Astrocyte of the cerebellum (primary cell): Measurements from ENCODE around the gene CDC34.

Experiments
- DNase-seq: peaks from one replicate; pipeline ENCODE4 v3.0.0-alpha.2; 2011; ENCODE audit warnings: low read depth
- H3K4me3 ChIP-seq: 2 replicates; pipeline ENCODE4 v1.5.1; 2011; ENCODE audit warnings: mild to moderate bottlenecking, low read depth, low read length, moderate library complexity
- in situ Hi-C: cut with HindIII; loops from 2 replicates; pipeline ENCODE4 v1.10.0; 2017; ENCODE audit warnings: low sequenced_read_pairs
- TF ChIP-seq, protein P1 (sequence below): IDR thresholded peaks from 2 replicates; pipeline ENCODE4 v1.5.1; 2012; ENCODE audit warnings: low read length, low read depth, moderate library complexity, mild to moderate bottlenecking; ENCODE audit errors: missing control alignments

Gene CDC34

DNA sequence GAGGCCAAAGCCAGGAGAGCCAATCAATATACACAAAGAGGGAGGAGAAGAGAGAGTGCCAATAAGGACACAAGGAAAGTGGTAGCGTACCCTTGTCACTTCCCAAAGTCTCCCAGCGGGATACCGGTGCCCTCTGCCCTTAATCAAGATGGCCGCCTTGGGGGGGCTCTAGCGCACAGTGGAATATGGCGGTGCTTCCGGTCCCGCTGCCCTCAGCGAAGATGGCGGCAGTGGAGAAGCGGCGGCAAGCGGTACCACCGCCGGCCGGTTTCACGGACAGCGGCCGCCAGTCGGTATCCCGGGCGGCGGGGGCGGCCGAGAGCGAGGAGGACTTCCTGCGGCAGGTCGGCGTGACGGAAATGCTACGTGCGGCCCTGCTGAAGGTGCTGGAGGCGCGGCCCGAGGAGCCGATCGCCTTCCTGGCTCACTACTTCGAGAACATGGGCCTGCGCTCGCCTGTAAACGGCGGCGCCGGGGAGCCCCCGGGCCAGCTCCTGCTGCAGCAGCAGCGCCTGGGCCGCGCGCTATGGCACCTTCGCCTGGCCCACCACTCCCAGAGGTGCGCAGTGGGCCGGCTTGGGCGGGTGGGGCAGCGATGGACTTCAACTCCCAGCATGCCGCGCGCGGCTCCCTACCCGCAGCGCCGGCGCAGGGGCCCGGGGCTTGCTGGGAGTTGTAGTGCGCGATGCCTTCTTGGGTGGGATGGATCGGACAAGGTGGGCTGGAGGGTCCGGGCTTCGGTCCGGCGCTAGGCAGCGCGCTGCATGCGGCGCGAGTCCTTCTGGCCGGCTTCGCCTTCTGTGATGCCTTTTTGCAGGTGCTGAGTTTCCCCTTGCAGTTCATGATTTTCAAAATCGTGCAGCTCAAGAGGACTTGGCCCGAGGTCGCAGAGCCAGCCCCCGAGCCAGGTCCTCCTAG lies 24.0 kb upstream of the CDC34 start, which contains the start of gene TPGS1:
TSS of gene TPGS1 (plus strand) at position 212 of the 918 bp plus-strand sequence. CDS start at position 222, 10 bp downstream.
- no peak for DNase-seq
- H3K4me3 ChIP-seq, result peak within 1 kb of the TSS; percentile 87
- TF ChIP-seq, protein P1, sequence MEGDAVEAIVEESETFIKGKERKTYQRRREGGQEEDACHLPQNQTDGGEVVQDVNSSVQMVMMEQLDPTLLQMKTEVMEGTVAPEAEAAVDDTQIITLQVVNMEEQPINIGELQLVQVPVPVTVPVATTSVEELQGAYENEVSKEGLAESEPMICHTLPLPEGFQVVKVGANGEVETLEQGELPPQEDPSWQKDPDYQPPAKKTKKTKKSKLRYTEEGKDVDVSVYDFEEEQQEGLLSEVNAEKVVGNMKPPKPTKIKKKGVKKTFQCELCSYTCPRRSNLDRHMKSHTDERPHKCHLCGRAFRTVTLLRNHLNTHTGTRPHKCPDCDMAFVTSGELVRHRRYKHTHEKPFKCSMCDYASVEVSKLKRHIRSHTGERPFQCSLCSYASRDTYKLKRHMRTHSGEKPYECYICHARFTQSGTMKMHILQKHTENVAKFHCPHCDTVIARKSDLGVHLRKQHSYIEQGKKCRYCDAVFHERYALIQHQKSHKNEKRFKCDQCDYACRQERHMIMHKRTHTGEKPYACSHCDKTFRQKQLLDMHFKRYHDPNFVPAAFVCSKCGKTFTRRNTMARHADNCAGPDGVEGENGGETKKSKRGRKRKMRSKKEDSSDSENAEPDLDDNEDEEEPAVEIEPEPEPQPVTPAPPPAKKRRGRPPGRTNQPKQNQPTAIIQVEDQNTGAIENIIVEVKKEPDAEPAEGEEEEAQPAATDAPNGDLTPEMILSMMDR, result no peak
- in situ Hi-C loops, result no loop called here

- TF ChIP-seq, protein P1, result no peak
- in situ Hi-C loops, result no loop called here
- no peak for DNase-seq
- H3K4me3 ChIP-seq, result peak overlapping the region; percentile 87
These were observed 23.1 kb upstream of the CDC34 start for GRCh38 chr19:508204-509150.

GRCh38 chr19:510606-511100 lies 20.9 kb upstream of the CDC34 start:
- no peak overlapping the region for H3K4me3 ChIP-seq
- TF ChIP-seq, protein P1, result peak; percentile 98
- in situ Hi-C loops, result no loop called here
- no peak for DNase-seq

- no peak for DNase-seq
- H3K4me3 ChIP-seq, result no peak overlapping the region
- TF ChIP-seq, protein P1, result no peak
- in situ Hi-C loops, result no loop called here
These were observed 20.3 kb upstream of the CDC34 start for GRCh38 chr19:511101-511851.

DNA sequence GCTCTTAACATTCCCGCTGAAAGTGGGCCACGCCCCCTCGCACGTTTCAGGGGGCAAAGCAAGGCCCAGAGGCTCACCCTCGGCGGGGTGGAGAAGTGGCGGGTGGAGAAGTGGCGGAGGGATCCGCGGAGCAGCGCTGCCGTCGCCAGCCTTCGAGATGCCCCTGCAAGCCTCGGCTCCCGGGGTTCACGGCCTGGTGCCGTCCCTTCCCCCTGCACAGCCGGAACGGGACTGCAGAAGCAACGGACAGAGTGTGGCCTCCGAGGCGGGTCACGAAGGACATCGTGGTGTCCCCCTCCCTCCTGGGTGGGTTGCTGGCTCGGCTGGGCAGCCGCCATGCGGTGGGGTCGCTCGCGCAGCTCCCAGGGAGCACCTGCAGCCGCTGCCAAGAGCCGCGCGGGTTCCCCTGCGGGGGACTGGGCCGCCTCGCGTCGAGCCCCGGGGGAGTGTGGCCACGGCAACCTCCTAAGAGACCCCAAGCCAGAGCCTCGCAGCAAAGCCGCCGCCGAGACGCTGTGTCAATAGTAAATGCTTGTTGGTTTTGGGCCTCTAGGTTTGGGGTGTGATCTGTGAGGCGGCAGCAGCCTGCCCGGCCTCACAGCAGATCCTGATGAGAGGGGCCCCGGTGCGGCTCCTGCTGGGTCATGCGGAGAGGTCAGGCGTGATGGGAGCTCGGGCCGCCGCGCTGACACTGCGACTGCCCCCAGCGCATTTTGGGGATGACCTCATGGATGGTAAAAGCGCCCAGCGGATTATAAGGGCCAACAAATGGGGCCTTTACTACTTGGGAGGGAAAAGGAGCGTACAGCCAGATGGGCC lies 18.8 kb upstream of the CDC34 start:
- in situ Hi-C loops, result no loop called here
- H3K4me3 ChIP-seq, result no peak overlapping the region
- TF ChIP-seq, protein P1, result no peak
- no peak for DNase-seq
